Body of pancreas (tissue), 4 donors: Measurements from ENCODE around the gene TPSAB1. TPM values are rescaled to one million over a fixed set of nuclear protein-coding genes. Genes with fewer than 3 reads are reported as not detected.
"Not testable (repeated sequence)": the region's sequence is repeated elsewhere in the genome, so short reads cannot be mapped to it uniquely, and the experiment has no call there.

Experiments used
- ATAC-seq: fragments of 150-250 bp; one replicate; pipeline ENCODE4 v1.9.1; 2016
- DNase-seq, 4 donors: peaks; one replicate each; pipeline ENCODE4 v3.0.0-alpha.2; 2019
- H3K27ac ChIP-seq, 4 donors: fragments of 200-600 bp; sonication (generic); 1 replicate in 3 of 4; 2 replicates in 1 of 4; pipeline versions ENCODE4 v1.5.1 to v1.6.1; 2016 to 2019; ENCODE audit warnings: mild to moderate bottlenecking in 1 of 4, mixed read lengths in 1 of 4, moderate library complexity in 1 of 4
- H3K27me3 ChIP-seq, 2 donors: fragments of 200-600 bp; sonication (generic); one replicate each; pipeline ENCODE4 v1.6.0; 2016; ENCODE audit warnings: mild to moderate bottlenecking in 1 of 2
- H3K36me3 ChIP-seq, 2 donors: fragments of 200-600 bp; sonication (generic); replicated peaks in 1 of 2; 2 replicates each; pipeline ENCODE4 v1.5.1; 2016; ENCODE audit warnings: low read depth in 2 of 2; ENCODE audit not compliant: insufficient read depth in 1 of 2
- H3K4me1 ChIP-seq: fragments of 200-600 bp; sonication (generic); one replicate; pipeline ENCODE4 v1.6.0; 2016
- H3K4me3 ChIP-seq, 2 donors: fragments of 200-600 bp; sonication (generic); 1 replicate in 1 of 2; 2 replicates in 1 of 2; pipeline ENCODE4 v1.5.1; 2016 to 2019
- H3K9me3 ChIP-seq, 3 donors: fragments of 200-600 bp; sonication (generic); 1 replicate in 2 of 3; 2 replicates in 1 of 3; pipeline ENCODE4 v1.5.1; 2016
- POLR2A ChIP-seq, 3 donors: fragments of 450-650 bp; IDR thresholded peaks; one replicate each; pipeline ENCODE4 v1.6.1; 2016; ENCODE audit warnings: antibody characterized with exemption in 3 of 3, mild to moderate bottlenecking in 2 of 3
- WGBS, 2 donors: methylation state at CpG; one replicate each; pipeline ENCODE4 v1.1.5; 2017; 5-methylcytosine and 5-hydroxymethylcytosine counted together
- intact Hi-C: fragments of 100-400 bp; cut with DNase I; formaldehyde crosslinking; loops from one replicate; pipeline ENCODE4 v1.15.1; 2023
- total RNA-seq, 2 donors: library from RNA; depleted of rRNA; stranded (reverse); fragments of >200 nt; gene quantifications; one replicate each; pipeline ENCODE4 v1.1.0, GENCODE V29; 2016
- TF ChIP-seq, protein P1 (sequence below), 7 experiments: fragments of 450-650 bp in 4 of 7; fragments of 200-600 bp in 3 of 7; sonication (generic) in 3 of 7; IDR thresholded peaks; one replicate each; pipeline ENCODE4 v1.5.1; 2016 to 2019; ENCODE audit warnings: antibody characterized with exemption in 7 of 7

TPSAB1 gene
- total RNA-seq, 2 donors from 2014 or later = 23.6 to 53.4 TPM

DNA sequence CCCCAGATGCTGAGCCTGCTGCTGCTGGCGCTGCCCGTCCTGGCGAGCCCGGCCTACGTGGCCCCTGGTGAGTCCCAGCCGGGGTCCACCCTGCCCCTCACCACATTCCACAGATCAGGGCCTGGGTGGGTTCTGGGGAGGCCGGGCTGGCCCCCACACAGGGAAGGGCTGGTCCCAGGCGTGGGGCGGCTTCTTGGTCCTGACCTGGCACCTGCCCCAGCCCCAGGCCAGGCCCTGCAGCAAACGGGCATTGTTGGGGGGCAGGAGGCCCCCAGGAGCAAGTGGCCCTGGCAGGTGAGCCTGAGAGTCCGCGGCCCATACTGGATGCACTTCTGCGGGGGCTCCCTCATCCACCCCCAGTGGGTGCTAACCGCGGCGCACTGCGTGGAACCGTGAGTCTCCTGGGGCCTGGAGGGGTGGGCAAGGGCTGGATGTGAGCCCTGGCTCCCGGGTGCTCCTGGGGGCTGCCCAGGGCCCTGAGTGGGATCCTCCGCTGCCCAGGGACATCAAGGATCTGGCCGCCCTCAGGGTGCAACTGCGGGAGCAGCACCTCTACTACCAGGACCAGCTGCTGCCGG is 15.9 kb downstream of the TPSAB1 start:
- intact Hi-C loops, H3K9me3 ChIP-seq, H3K4me3 ChIP-seq, H3K36me3 ChIP-seq, ATAC-seq, H3K27me3 ChIP-seq, DNase-seq, H3K4me1 ChIP-seq, H3K27ac ChIP-seq: not testable (repeated sequence)
- WGBS, 2 donors = 60% methylated on average over 20 of the region's 23 CpGs; no CpG with 5 or more reads in 1 of the 2 donors

DNA sequence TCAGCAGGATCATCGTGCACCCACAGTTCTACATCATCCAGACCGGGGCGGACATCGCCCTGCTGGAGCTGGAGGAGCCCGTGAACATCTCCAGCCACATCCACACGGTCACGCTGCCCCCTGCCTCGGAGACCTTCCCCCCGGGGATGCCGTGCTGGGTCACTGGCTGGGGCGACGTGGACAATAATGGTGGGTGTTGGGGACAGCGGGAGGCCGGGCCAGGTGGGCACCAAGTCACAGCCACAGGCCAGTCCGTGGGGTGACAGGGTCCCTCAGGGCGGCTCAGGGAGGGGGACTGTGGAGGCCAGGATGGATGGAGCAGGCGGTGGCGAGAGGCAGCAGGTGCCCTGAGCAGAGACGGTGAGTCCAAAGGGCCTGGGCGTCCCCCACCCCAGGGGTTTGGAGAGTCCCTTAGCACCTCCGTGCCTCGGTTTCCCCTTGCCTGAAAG is 16.4 kb downstream of the TPSAB1 start:
- peaks cover 0 to 5% of the 10 kb centered on the region in 2 donors for H3K27me3 ChIP-seq
- DNase-seq = no peak
- no peak for ATAC-seq
- H3K36me3 ChIP-seq = no peaks in the 10 kb centered on the region
- H3K9me3 ChIP-seq = no peaks in the 10 kb centered on the region
- TF ChIP-seq, protein P1, sequence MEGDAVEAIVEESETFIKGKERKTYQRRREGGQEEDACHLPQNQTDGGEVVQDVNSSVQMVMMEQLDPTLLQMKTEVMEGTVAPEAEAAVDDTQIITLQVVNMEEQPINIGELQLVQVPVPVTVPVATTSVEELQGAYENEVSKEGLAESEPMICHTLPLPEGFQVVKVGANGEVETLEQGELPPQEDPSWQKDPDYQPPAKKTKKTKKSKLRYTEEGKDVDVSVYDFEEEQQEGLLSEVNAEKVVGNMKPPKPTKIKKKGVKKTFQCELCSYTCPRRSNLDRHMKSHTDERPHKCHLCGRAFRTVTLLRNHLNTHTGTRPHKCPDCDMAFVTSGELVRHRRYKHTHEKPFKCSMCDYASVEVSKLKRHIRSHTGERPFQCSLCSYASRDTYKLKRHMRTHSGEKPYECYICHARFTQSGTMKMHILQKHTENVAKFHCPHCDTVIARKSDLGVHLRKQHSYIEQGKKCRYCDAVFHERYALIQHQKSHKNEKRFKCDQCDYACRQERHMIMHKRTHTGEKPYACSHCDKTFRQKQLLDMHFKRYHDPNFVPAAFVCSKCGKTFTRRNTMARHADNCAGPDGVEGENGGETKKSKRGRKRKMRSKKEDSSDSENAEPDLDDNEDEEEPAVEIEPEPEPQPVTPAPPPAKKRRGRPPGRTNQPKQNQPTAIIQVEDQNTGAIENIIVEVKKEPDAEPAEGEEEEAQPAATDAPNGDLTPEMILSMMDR (IDR thresholded peaks at IDR 0.05) = no peak
- TF ChIP-seq POLR2A (IDR thresholded peaks at IDR 0.05) = no peak
- intact Hi-C loops = no loop called here
- H3K27ac ChIP-seq = no peak overlapping the region
- no peak overlapping the region for H3K4me3 ChIP-seq
- WGBS, 2 donors = 62 to 72% methylated on average over 12 to 22 of the region's 22 CpGs
- H3K4me1 ChIP-seq = peaks cover 9% of the 10 kb centered on the region

DNA sequence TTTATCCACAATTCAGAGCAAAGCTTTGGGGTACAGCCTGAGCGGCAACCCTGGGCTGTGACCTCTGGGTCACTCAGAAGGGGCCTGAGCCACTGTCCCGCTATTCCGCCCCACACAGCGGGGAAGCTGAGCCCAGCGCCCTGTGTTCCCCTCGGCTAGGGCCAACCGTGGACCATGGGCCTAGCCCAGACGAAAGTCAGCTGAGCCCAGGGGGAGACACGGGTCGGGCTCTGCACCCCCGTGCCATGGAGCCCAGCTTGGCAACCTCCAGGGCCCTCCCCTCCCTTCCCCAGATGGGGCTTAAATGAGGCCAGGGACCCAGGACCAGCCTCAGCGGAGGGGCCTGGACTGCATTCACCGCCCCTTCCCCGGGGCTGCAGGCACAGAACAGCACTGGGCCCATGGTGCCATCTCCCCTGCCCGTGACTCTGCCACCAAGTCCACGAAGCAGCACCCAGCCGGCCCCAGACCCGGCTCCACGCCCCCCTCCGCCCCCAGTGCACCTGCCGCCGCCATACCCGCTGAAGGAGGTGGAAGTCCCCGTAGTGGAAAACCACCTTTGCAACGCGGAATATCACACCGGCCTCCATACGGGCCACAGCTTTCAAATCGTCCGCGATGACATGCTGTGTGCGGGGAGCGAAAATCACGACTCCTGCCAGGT is 17.2 kb downstream of the TPSAB1 start:
- no peaks in the 10 kb centered on the region for H3K36me3 ChIP-seq
- no peak overlapping the region for H3K27ac ChIP-seq
- DNase-seq (no peak), ATAC-seq (no peak)
- intact Hi-C loops = no loop called here
- TF ChIP-seq, protein P1 (IDR thresholded peaks at IDR 0.05) = no peak
- no peak for TF ChIP-seq POLR2A (IDR thresholded peaks at IDR 0.05)
- H3K27me3 ChIP-seq = peaks cover 0 to 6% of the 10 kb centered on the region in 2 donors
- H3K4me1 ChIP-seq = peaks cover 9% of the 10 kb centered on the region
- 64 to 66% methylated on average over 16 to 17 of the region's 34 CpGs for WGBS, 2 donors
- H3K4me3 ChIP-seq = no peak overlapping the region
- no peaks in the 10 kb centered on the region for H3K9me3 ChIP-seq

GRCh38 chr16:1258225-1258600 is 17.7 kb downstream of the TPSAB1 start:
- Histone ChIP-seq H3K4me1 (peaks cover 9% of the 10 kb centered on the region), H3K4me3 (no peak overlapping the region), H3K27me3 (peaks cover 0 to 10% of the 10 kb centered on the region in 2 donors), H3K9me3 (no peaks in the 10 kb centered on the region), H3K27ac (no peak overlapping the region), H3K36me3 (no peaks in the 10 kb centered on the region)
- 48 to 58% methylated on average over 2 to 9 of the region's 12 CpGs for WGBS, 2 donors
- ATAC-seq = no peak
- TF ChIP-seq, protein P1 (IDR thresholded peaks at IDR 0.05) = no peak
- no peak for TF ChIP-seq POLR2A (IDR thresholded peaks at IDR 0.05)
- intact Hi-C loops = no loop called here
- no peak for DNase-seq

- Histone ChIP-seq H3K9me3 (no peaks in the 10 kb centered on the region), H3K27ac (no peak overlapping the region), H3K4me1 (peaks cover 9% of the 10 kb centered on the region), H3K4me3 (no peak overlapping the region), H3K36me3 (no peaks in the 10 kb centered on the region), H3K27me3 (peaks cover 0 to 10% of the 10 kb centered on the region in 2 donors)
- 8 to 14% methylated on average over 10 to 41 of the region's 42 CpGs for WGBS, 2 donors
- ATAC-seq (peak; percentile 22), DNase-seq (peak in 2 of 4 donors; percentile 34 to 42)
- TF ChIP-seq POLR2A (IDR thresholded peaks at IDR 0.05) = no peak
- TF ChIP-seq, protein P1 (IDR thresholded peaks at IDR 0.05) = no peak
- intact Hi-C loops = no loop called here
Observed at GRCh38 chr16:1258906-1259759, 18.6 kb downstream of the TPSAB1 start.
